ENCODE results near the gene TARS2. TPM values are rescaled to one million over a fixed set of nuclear protein-coding genes. Genes with fewer than 3 reads are reported as not detected.

Gene TARS2
- total RNA-seq, 1 experiment from 2014 or later: 44.8 TPM

DNA sequence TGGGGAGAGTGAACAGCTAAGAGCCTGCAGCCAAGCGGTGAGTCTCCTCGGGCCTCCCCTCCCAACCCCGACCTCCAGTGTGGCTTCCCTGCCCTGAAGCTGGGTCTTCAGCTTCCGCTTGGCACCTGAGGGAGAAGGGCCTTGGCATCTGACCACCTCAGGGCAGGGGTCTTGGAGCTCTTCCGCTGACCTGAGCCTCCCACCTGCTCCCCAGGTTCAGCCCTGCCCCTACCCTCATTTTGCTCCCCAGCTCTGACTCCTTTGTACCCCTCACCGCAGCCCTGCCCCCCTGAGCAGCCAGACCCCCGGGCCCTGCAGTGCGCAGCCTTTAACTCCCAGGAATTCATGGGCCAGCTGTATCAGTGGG lies 66.8 kb downstream of the TARS2 start:
- no peaks in the 10 kb centered on the region for H3K9me2 ChIP-seq (ENCODE audit: insufficient read depth)
- no peak overlapping the region for H3K4me2 ChIP-seq
- TF ChIP-seq EZH2 (IDR thresholded peaks at IDR 0.05; ENCODE audit: low read depth): no peak
- TF ChIP-seq CTCF (conservative IDR thresholded peaks at IDR 0.05): no peak
- no peak for DNase-seq
- no peak overlapping the region for H3K27ac ChIP-seq
- no peaks in the 10 kb centered on the region for H3K9me3 ChIP-seq (ENCODE audit: insufficient read depth, low read depth)
- peaks cover 46% of the 10 kb centered on the region for H3K4me1 ChIP-seq (replicated peaks; ENCODE audit: insufficient read depth)
- no peaks in the 10 kb centered on the region for H3K36me3 ChIP-seq (ENCODE audit: low read depth)
- H2AFZ ChIP-seq: no peak overlapping the region
- ChIA-PET POLR2A (ENCODE audit: unreplicated experiment) (no interaction called here), CTCF (no interaction called here)
- peaks cover 57% of the 10 kb centered on the region for H3F3A ChIP-seq (ENCODE audit: insufficient read depth, low read depth)
- no peaks in the 10 kb centered on the region for H3K27me3 ChIP-seq (ENCODE audit: insufficient read depth, low read depth)
- H3K4me3 ChIP-seq: no peak overlapping the region
- intact Hi-C loops (cut with micrococcal nuclease; ENCODE audit: unreplicated experiment): loop anchor here (5.0 kb wide), 1 partner anchor 67 kb away; the partner anchor contains the start of gene TARS2
- no peaks in the 10 kb centered on the region for H4K20me1 ChIP-seq (ENCODE audit: insufficient read depth)
- H3K79me2 ChIP-seq (ENCODE audit: low read depth): peaks cover under 1% of the 10 kb centered on the region; the same call in 1 of the 2 replicates
- no TSS peak for BruUV-seq (replicated peaks)

GRCh38 chr1:150555198-150555970 lies 68.2 kb downstream of the TARS2 start:
- no peaks in the 10 kb centered on the region for H3K9me3 ChIP-seq (ENCODE audit: insufficient read depth, low read depth)
- intact Hi-C loops (cut with micrococcal nuclease; ENCODE audit: unreplicated experiment): no loop called here
- BruUV-seq (replicated peaks): no TSS peak
- DNase-seq: no peak
- no peak overlapping the region for H3K27ac ChIP-seq
- peaks cover 40% of the 10 kb centered on the region for H3K4me1 ChIP-seq (replicated peaks; ENCODE audit: insufficient read depth)
- H3K36me3 ChIP-seq (ENCODE audit: low read depth): no peaks in the 10 kb centered on the region
- H3K9me2 ChIP-seq (ENCODE audit: insufficient read depth): no peaks in the 10 kb centered on the region
- H4K20me1 ChIP-seq (ENCODE audit: insufficient read depth): no peaks in the 10 kb centered on the region
- no peaks in the 10 kb centered on the region for H3K27me3 ChIP-seq (ENCODE audit: insufficient read depth, low read depth)
- peaks cover 54% of the 10 kb centered on the region for H3F3A ChIP-seq (ENCODE audit: insufficient read depth, low read depth)
- POLR2A ChIA-PET (ENCODE audit: unreplicated experiment): interaction anchor here (0.6 kb wide), 1 partner anchor 19 kb away, joined by 6 read pairs; no protein-coding TSS in a partner anchor
- peaks cover 13% of the 10 kb centered on the region for H3K79me2 ChIP-seq (ENCODE audit: low read depth)
- H2AFZ ChIP-seq: no peak overlapping the region
- H3K4me2 ChIP-seq: no peak overlapping the region
- TF ChIP-seq EZH2 (IDR thresholded peaks at IDR 0.05; ENCODE audit: low read depth) (no peak), CTCF (conservative IDR thresholded peaks at IDR 0.05) (no peak)
- H3K4me3 ChIP-seq: no peak overlapping the region
- CTCF ChIA-PET: interaction anchor here (0.6 kb wide), 1 partner anchor 711 kb away, joined by 5 read pairs; no protein-coding TSS in a partner anchor

GRCh38 chr1:150555971-150556865 lies 69.0 kb downstream of the TARS2 start:
- Histone ChIP-seq H3F3A (ENCODE audit: insufficient read depth, low read depth) (peaks cover 47% of the 10 kb centered on the region), H3K36me3 (ENCODE audit: low read depth) (no peaks in the 10 kb centered on the region), H4K20me1 (ENCODE audit: insufficient read depth) (no peaks in the 10 kb centered on the region), H3K9me3 (ENCODE audit: insufficient read depth, low read depth) (no peaks in the 10 kb centered on the region), H3K4me2 (no peak overlapping the region), H3K27ac (no peak overlapping the region), H3K79me2 (ENCODE audit: low read depth) (peaks cover 18% of the 10 kb centered on the region), H2AFZ (no peak overlapping the region), H3K9me2 (ENCODE audit: insufficient read depth) (no peaks in the 10 kb centered on the region), H3K4me3 (no peak overlapping the region), H3K4me1 (replicated peaks; ENCODE audit: insufficient read depth) (peaks cover 36% of the 10 kb centered on the region), H3K27me3 (ENCODE audit: insufficient read depth, low read depth) (no peaks in the 10 kb centered on the region)
- no TSS peak for BruUV-seq (replicated peaks)
- DNase-seq: no peak
- ChIA-PET CTCF (no interaction called here), POLR2A (ENCODE audit: unreplicated experiment) (no interaction called here)
- intact Hi-C loops (cut with micrococcal nuclease; ENCODE audit: unreplicated experiment): no loop called here
- TF ChIP-seq EZH2 (IDR thresholded peaks at IDR 0.05; ENCODE audit: low read depth) (no peak), CTCF (conservative IDR thresholded peaks at IDR 0.05) (no peak)
